Measurements from ENCODE around the gene XYLT1.

The XYLT1 gene

DNA sequence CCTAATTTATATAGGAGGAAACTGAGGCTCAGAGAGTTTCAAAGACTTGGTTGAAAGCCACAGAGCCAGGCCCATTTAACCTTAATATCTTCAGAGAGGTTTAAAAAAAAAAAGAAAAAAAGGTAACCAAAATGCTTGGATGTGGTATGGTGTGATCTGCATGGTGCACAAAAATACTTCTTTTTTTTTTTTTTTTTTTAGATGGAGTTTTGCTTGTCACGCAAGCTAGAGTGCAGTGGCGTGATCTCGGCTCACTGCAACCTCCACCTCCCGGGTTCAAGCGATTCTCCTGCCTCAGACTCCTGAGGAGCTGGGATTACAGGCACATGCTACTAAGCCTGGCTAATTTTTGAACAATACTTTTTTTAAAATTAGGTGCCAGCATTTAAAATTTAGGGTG lies 101.8 kb downstream of the XYLT1 start:
- in situ Hi-C loops (cut with MboI; ENCODE audit: low pct_unique_long_range_greater_than_20kb, low sequenced_read_pairs), result no loop called here
- peak; percentile 50 for DNase-seq

DNA sequence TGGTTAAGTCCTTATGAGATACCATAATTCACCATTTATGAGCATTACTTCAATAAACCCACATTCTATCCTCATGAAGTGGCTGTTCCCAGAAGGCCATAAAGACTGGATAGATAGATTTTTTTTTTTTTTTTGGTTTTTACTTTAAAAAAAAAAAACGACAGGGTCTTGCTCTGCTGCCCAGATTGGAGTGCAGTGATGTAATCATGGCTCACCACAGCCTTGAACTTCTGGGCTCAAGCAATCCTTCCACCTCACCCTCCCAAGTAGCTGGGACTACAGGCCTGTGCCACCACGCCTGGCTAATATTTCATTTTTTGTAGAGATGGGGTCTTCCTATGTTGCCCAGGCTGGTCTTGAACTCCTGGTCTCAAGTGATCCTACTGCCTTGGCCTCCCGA lies 102.3 kb downstream of the XYLT1 start:
- no peak for DNase-seq
- in situ Hi-C loops (cut with MboI; ENCODE audit: low pct_unique_long_range_greater_than_20kb, low sequenced_read_pairs), result no loop called here

DNA sequence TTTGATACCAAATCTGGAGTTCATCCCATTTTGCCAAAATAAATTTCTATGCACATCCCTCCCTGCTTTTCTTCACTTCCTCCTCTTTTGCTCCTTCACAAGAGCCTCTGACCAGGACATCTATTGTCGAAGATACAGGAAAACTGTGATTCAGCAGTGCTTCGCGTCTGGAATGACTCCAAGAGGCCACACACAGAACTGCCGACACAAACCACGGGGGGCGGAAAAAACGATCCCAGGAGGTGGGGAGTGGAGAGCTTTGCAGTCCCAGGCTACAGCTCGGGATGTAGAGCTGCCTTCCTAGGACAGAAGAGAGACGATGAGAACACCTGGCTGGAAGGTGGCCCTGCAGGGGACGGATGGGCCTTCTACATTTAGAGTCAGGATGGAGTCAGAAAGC lies 102.8 kb downstream of the XYLT1 start:
- no peak for DNase-seq

DNA sequence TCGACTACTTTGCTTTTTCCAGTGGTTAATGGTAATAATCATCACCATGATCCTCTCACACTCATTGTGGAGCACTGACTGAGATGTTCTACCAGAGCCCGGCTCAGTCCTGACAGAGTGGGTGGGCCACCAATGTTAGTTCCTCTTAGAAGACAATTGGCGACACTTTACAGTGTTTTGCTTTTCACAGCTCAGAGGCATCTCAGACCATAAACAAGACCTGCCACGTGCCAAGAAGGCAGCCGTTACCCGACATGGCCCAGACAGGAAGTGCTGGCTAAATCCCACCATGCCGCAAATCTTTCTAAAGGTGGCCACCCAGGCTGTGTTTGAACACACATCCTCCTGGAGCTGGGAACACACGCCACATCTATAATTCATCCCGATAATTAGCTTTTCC lies 103.7 kb downstream of the XYLT1 start:
- DNase-seq, result peak; percentile 82
- in situ Hi-C loops (cut with MboI; ENCODE audit: low pct_unique_long_range_greater_than_20kb, low sequenced_read_pairs), result no loop called here

More for the DNA sequence above, 102.8 kb downstream of the XYLT1 start:
- in situ Hi-C loops (cut with MboI; ENCODE audit: low pct_unique_long_range_greater_than_20kb, low sequenced_read_pairs), result no loop called here

DNA sequence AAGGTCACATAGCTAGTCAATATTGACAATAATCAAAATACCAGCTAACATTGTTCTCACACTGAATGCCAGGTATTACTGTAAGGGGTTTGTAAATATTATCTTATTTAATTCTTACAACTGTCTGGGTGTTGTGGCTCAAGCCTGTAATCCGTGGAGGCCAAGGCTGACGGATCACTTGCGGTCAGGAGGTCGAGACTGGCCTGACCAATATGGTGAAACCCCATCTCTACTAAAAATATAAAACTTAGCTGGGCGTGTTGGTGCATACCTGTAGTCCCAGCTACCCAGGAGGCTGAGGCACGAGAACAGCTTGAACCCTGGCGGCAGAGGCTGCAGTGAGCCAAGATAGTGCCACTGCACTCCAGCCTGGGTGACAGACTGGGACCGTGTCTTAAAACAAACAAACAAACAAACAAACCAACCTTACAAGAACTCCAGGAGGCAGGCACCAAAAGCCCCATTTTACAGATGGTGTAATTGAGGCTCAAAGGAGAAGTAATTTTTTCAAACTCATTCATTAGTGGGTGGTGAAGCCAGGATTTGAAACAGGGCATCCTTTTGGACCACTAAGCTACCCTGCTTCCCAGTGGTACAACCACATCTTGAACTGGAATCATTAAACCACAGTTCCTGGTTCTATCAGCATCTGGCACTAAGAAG lies 104.3 kb downstream of the XYLT1 start:
- no peak for DNase-seq

DNA sequence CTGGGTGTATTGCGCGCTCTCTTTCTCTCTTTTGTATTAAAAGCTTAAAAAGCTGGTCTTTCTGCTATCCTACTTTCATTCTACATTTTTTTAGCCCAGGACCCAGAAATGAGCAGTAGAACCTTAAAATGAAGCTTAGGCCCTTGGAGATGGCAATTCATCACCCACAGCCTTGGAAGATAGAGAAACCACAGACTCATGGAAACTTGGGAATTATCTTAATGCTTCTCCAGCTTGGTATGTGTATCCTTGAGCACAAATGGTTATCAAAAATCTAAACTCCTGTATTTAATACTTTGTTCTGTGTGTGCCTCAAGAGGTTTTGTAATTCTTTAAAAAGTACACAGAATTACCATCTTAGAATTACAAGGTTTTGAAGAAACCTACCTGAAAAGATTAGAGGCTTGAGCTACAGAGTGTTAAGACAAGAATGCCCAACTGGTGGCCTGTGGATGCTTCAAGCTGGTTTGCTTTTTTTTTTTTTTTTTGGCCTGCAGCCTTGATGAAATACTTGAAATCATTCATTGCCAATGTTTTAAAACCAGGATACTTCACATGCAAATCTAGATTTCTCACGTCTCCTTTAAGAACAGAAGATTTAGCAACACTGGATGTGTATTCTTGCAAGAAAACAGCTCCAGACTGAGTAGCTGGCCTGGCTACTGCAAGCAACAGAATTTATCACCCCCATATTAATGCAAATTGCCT lies 105.0 kb downstream of the XYLT1 start:
- in situ Hi-C loops (cut with MboI; ENCODE audit: low pct_unique_long_range_greater_than_20kb, low sequenced_read_pairs), result no loop called here
- DNase-seq, result no peak

More for the DNA sequence above, 104.3 kb downstream of the XYLT1 start:
- in situ Hi-C loops (cut with MboI; ENCODE audit: low pct_unique_long_range_greater_than_20kb, low sequenced_read_pairs), result no loop called here

DNA sequence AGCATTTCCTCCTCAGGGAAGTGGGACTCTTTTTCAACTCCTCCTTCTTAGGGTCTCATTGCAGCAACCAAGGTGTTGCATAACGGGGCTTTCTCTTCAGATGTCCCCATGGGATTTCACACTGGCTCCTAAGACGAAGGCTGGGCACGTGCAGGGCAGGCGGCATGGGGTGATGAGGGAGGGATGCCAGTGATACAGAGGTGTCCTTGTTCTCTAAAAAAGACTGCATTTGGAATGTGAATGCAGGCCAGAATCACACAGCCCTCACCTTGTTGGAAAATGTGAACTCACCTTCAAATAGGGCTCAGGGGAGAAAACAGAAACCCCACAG lies 105.6 kb downstream of the XYLT1 start:
- DNase-seq, result no peak
- in situ Hi-C loops (cut with MboI; ENCODE audit: low pct_unique_long_range_greater_than_20kb, low sequenced_read_pairs), result no loop called here

DNA sequence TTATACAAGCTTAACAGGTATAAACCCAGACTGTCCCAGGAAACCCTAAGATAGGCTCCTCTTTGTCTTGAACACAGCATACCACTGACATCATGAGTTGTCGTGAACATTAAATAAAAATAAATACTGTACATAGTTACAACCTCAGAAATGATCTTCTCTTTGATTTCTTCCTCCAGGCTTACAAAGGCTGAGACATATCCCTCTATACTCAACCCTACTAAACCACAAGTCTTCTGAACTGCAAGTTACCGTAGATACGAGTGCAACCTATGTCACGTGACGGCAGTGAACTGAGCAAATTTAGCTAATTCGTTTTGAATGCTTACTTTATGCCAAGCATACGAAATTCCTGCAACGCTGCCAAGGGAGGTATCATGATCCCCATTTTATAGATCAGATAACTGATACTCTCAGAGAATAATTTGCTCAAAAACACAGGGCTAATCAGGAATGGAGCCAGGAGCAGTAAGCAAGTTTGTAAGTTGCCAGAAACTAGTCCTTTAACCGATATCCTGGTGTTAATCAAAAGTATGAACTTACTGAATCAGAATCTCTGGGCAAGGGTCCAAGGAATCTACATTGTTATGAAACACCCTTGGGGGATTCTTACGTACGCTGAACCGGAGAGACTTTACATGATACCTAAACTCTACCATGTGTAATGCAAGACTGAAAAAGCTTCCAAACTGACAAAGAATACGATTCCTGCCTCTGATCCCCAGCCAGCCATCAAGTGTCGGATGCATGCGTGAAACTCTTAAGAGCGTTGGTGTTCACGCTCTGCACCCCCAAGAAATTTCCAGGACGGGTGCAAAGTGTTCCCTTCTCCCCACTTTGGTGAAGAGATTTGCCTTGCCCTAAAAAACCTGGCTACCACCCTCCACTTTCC lies 106.2 kb downstream of the XYLT1 start:
- no peak for DNase-seq

DNA sequence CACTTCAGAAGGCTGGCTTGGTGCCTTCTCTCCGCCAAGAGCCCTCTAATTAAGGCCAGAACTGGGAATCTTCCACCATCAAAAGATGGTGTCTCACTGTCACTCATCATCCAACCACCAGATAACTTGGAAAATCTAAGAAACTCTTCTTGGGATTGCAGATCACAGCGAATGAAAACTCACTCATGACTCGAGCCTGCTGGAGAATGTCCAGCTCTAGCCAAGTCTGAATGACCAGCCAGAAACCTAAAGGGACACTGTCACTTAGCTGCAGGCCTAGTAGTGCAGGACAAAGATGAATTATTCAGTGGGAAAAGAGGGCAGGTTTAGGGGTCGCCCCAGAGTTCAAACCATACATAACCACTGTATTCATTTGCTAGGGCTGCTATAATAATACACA lies 107.8 kb downstream of the XYLT1 start:
- in situ Hi-C loops (cut with MboI; ENCODE audit: low pct_unique_long_range_greater_than_20kb, low sequenced_read_pairs), result no loop called here

More for the DNA sequence above, 106.2 kb downstream of the XYLT1 start:
- in situ Hi-C loops (cut with MboI; ENCODE audit: low pct_unique_long_range_greater_than_20kb, low sequenced_read_pairs), result no loop called here

DNA sequence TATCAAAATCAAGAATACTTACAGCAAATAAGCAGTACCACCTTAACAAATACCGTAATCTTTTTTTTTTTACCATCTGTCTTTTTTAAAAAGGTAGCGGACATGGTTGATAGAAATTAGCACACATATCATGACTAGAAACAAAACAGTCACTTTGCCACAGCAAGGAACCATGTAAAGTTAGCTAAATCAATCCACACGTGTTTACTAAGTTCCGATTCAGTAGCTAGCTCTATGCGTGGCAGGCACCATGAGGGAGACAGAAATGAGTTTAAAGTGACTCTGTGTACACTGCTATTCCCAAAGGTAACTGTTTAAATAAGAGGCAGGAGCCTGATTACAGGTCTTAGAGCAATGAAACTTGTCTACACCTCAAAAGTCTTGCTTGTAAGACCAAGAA lies 108.6 kb downstream of the XYLT1 start:
- in situ Hi-C loops (cut with MboI; ENCODE audit: low pct_unique_long_range_greater_than_20kb, low sequenced_read_pairs), result no loop called here
- no peak for DNase-seq

More for the DNA sequence above, 107.8 kb downstream of the XYLT1 start:
- no peak for DNase-seq

DNA sequence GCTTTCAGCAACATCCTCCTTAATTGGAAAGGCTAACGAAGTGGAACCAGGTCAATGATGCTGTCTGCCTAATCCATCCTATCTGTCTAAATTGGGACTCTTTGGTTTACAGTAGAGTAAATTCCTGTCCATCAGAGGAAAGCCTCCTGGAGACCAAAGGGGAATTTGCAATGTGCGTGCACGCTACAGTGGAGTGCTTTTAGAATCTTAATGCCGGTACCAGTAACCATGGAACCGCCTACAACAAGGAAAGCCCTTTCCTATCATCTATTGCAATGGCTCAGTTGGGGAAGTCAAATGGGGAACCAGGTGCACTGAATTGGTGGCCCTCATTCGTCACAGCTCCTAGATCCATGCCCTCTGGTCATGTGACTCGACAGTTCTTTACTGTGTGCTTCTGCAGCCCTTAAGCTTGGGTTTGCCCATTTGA lies 110.1 kb downstream of the XYLT1 start:
- DNase-seq, result no peak
- in situ Hi-C loops (cut with MboI; ENCODE audit: low pct_unique_long_range_greater_than_20kb, low sequenced_read_pairs), result no loop called here

DNA sequence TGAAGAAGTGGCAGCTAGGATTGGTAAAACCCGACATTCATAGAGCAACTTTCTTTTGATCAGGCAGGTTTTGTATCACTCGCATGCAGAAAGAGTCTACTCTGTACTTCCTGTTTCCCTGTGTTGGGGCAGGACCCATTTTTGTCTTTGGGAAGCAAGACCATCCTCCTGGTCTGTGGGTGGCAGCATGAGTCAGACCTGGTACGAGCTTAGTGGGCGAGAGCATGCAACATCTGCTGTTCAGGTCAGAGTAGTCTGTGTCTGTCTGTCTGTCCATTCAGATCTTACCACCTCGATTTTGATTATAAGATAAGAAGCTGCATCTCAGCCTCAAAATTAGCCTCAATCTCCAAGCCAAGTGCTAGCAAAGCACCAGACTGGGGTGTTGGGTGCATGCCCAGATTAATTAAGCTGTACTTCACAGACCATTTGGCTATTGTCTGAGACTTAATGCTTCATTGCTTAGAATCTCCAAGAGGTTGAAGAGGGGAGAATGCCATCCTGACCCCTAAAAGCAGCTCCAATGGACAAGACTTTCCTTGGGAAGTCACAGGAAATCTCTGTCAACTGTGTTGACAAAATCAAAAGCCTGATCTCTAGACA lies 110.9 kb downstream of the XYLT1 start:
- DNase-seq, result peak; percentile 68
- in situ Hi-C loops (cut with MboI; ENCODE audit: low pct_unique_long_range_greater_than_20kb, low sequenced_read_pairs), result no loop called here

DNA sequence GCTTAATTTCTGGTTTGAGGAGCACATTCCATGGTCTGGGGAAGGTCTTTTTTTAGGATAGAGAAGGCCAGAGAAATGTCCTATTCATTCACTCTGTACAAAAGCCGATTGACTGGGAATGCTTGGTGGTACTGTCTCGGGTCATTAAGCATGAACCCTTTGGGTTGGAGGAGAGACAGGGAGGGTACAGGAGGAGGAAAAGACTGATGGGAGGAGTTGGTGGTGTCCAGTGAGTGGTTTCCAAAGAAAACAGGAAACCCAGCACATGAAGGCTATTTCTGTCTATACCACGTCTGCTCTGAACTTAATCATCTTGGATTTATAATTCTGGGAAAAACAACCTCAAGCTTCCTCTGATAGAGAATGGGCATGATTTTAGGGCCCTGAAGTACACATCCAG lies 111.9 kb downstream of the XYLT1 start:
- in situ Hi-C loops (cut with MboI; ENCODE audit: low pct_unique_long_range_greater_than_20kb, low sequenced_read_pairs), result no loop called here

DNA sequence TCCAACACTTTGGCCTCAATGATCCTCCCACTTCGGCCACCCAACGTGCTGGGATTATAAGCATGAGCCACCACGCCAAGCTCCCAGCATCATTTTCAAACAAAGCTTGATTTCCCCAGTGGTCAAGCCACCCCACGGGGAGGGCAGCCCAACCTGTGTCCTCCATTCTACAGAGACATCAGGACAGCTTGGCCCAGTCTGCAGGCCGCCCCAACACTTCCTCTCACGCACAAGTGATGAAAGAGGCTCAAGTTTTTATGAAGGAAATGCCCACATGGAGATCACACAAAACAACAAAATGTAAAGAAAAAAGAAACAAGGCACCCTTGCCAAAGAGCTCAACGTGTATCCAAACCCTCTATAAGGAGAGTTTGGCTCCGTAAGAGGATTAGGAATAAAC lies 112.4 kb downstream of the XYLT1 start:
- in situ Hi-C loops (cut with MboI; ENCODE audit: low pct_unique_long_range_greater_than_20kb, low sequenced_read_pairs), result no loop called here
- no peak for DNase-seq

More for the DNA sequence above, 111.9 kb downstream of the XYLT1 start:
- DNase-seq, result no peak

DNA sequence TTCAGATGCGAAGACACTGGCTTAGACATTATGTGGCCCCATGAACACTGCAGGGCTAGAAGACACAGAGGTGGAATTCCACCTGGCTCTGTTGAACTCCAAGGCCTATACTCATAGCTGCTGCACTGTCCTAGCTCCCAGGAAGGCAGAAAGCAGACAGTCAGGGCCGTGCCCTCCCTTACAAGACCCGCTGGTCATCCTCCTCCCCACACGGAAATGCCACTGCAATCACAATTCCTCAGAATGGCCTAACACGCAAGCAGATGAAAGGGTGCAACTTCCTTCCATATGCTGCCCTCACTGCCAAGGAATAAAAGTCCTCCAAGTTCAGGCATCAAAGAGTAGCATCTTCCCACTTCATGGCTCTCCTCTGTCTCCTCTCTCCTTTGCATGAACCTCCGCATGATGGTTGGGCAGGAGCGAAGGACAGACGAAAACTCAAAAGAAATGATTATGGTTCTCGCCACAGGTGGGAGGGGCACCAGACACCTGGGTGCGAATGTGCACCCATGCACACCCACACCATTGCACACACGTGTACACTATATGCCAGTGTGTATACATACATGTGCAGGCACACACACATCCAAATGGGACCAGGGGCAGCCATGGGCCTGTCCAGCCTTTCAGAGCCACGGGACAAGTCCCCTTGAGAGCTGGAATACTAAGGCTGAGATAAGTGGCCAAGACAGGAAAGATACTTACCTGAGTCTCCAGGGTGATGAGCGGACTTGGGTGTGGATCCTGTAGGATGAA lies 113.3 kb downstream of the XYLT1 start:
- in situ Hi-C loops (cut with MboI; ENCODE audit: low pct_unique_long_range_greater_than_20kb, low sequenced_read_pairs), result no loop called here
- DNase-seq, result no peak

DNA sequence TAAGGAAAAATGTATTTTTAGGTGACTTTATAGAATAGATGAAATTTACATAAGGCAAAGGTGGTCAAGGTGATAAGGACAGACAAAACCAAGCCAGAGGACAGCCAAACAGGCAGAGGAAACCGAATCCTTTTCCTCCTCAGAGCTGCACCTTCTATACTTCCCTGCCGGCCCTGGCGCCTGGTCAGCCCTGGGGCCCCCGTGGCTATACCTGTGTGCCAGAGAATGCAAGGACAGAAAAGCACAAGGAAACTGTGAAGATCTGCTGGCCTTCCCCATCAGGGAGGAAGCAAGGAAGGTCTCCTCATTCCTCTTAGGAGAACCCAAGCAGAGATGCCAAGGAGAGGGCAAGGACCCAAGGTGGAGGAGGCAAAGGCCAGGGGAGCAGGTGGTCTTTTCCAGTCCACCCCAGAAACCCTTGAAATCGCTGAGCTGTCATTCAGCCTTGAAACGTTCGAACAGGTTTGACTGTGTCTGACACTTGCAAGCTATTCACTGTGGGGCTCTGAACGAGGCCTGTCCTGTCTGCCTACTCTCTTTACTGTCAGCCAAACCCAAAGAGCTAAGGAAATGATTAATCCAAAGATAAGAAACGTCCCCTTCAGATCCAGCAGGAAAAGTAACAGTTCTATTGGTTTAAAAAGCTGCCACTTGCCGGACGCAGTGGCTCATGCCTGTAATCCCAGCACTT lies 114.4 kb downstream of the XYLT1 start:
- DNase-seq, result no peak
- in situ Hi-C loops (cut with MboI; ENCODE audit: low pct_unique_long_range_greater_than_20kb, low sequenced_read_pairs), result no loop called here

DNA sequence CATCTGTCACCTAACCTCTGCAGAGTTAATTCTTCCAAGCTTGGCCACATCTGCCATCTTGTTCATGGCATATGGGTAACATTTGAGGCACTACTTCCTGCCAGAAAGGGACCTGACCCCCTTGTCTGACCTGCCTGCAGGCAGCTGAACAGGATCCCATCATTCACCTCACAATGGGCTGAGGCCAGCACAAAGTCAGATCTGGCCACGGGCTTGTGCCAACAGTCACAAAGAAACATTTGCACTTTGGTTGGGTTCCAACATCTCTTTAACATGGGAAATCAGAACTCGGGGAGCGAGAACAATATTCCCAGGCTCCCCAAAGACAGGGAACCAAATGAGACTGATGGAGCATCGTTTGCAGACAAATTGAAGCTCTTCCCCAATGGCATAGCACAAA lies 116.1 kb downstream of the XYLT1 start:
- no peak for DNase-seq
- in situ Hi-C loops (cut with MboI; ENCODE audit: low pct_unique_long_range_greater_than_20kb, low sequenced_read_pairs), result no loop called here

DNA sequence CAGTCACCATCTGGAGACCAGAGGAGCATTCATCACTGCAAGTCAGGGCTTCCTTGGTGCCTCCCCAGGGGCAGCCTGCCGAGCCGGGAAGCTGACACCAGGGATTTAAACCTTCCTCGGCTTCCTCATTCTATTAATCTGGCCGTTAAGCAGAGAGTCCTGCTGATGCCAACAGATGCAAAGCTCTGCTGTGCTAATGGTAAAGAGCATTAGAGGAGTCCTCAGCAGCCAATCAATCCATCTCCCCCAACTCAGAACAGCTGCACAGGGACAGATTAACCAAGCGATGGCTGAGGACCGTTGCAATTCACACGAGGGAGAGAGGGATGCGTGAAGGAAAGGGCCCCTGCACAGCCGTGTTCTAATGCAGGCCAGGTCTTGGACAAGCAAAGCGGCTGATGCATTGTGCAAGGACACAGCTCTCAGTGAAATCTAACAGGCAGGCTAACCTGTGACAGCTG lies 116.6 kb downstream of the XYLT1 start:
- no peak for DNase-seq
- in situ Hi-C loops (cut with MboI; ENCODE audit: low pct_unique_long_range_greater_than_20kb, low sequenced_read_pairs), result no loop called here
